Activated T-cell treated with anti-CD3 and anti-CD28 coated beads, Interleukin-2, amount 50 U/mL, for 1 hour (primary cell): Measurements from ENCODE around the gene LAIR2.
"Not testable (repeated sequence)": the region's sequence is repeated elsewhere in the genome, so short reads cannot be mapped to it uniquely, and the experiment has no call there.

ENCODE experiments used
- DNase-seq: peaks from one replicate; pipeline ENCODE4 v3.0.0-alpha.2; 2020

LAIR2 gene

DNA sequence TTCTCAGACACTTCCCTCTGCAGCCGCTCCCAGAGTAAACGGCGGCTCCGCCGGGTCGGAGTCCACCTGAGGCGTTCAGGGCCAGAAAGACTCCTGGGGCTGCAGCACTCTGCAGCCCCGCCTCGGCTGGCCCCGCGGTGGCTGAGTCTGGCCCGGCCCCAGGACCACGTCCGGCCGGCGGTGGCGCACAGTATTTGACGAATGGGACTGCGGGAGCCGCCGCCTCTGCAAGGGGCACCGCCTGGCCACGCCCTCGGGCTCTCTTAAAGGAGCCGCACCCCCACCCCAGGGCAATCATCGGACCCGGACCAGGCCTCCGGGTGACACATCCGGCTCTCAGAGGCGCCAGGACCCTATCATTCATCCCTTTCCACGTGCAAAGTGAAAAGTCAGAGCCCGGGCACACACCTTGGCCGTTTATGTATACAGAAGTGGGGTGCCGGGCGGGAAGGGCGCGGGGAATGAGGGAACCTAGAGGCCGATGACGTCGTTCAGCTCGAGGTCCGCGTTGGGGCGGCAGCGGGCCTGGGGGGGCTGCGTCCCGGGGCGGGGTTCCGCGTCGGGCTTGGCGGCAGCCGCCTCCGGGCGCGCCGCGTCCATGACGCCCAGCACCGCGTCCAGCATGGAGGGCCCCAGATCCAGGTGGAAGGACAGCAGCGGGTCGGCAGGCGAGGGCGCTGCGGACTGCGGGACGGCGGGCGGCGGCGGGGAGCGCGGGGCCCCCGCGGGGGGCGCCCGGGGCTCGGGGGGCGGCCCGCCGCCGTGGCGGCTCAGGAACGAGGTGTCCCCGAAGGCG, 37.8 kb upstream of the LAIR2 start:
- DNase-seq: peak; percentile 69

DNA sequence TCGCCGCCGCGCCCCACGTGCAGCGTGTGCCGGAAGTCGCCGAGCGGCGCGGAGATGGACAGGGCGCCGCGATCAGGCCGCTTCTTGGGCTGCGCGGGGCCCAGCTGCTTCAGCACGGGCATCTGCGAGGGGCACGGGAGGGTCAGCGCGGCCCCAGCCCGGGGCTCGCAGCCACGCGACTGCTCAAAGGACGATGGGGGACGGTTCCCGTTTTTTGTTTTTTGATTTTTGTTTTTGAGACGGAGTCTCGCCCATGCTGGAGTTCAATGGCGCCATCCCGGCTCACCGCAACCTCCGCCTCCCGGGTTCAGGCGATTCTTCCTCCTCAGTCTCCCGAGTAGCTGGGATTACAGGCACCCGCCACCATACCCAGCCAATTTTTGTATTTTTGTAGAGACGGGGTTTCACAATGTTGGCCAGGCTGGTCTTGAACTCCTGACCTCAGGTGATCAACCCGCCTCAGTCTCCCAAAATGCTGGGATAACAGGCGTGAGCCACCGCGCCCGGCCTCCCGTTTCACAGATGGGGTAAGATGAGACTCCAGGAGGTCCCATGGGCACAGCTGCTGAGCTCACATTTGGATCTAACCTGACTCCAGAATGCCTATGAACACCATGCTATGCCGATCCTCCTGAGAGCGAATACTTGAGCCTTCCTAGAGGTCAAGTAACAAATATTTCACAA, 37.1 kb upstream of the LAIR2 start:
- DNase-seq: no peak

DNA sequence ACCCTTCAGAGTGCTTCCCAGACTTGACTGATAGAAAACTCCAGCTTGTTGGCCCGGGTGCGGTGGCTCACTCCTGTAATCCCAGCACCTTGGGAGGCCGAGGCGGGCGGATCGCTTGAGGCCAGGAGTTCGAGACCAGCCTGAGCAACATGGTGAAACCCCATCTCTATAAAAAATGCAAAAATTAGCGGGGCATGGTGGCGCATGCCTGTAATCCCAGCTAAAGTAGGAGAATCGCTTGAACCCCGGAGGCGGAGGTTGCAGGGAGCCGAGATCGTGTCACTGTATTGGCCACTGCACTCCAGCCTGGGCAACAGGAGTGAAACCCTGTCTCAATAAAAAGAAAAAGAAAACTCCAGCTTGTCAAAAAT, 36.5 kb upstream of the LAIR2 start:
- not testable (repeated sequence) for DNase-seq

DNA sequence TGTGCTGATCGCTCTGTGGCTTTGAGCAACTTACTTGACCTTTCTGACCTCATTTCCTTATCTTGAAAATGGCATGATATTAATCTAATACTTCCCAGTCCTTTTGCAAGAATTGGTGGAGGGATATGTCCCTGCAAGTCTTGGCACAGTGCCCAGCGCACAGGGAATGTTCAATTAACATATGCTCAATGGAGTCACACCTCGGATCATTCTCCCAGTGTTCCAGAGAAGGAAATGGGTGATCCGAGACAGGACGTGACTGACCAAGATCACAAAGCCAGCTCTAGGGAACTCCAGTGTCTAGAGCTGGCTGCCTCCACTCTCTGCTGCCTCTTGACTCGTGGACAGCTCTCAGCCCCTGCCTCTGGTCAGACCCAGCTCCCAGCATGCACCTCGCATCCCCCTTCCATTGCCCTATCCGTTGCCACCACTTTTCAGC, 33.1 kb upstream of the LAIR2 start:
- no peak for DNase-seq

DNA sequence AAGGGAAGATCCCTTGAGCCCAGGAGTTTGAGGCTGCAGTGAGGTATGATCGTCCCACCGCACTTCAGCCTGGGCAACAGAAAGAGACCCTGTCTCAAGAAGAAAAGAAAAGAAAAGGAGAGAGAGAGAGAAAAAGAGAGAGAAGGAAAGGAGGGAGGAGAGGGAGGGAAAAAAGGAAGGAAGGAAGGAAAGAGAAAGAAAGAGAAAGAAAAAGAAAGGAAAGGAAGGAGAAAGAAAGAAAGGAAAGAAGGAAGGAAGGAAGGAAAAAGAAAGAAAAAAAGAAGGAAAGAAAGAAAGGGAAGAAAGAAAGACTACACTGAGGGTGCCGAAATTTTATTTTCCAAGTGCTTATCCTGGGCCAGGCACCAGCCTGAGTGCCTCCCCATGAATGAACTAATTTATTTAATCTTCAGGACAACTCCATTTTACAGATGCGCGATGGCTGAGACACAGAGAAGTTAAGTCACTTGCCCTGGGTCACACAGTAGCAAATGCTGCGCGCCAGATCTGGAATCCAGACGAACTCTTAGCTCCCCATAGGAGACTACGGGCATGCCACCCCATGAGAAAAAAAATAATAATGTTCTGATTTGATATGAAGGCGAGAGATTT, 32.2 kb upstream of the LAIR2 start:
- no peak for DNase-seq

DNA sequence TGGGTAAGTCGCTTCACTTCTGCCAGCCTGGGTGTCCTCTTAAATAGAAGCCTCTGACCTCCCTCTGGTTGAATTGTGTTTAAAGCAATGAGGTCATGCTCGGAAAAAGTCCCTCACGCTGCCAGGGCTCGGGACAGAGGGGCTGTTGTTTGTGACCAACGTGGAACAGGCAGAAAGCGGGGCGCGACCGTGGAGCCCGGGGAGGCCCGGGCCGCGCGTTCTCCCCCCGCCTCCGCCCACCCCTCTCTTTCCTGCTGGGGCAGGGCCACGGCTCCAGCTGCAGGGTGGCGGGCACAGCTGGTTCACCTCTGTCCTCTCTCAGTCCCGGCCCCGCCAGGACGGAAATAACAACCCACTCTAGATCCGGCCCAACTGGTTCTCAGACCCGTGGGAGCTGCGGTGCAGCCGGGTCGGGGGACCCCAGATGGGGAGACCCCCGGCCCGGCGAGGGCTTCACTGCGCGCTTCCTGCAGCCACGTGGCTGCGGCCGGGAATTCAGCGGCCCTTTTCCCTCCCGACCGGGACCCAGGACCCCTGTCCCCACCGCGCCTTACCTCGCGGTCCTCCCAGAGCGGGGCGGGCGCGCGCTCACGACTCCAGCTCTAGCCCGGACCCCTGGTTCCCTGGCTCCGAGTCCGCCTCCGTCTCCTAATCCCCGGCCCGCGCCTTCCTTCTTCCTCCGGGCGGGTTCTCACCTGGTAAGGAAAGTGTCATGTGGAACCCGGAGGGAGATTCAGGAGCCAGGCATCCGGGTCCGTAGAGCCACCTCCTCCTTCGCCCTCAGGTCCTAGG, 31.4 kb upstream of the LAIR2 start:
- DNase-seq: no peak

DNA sequence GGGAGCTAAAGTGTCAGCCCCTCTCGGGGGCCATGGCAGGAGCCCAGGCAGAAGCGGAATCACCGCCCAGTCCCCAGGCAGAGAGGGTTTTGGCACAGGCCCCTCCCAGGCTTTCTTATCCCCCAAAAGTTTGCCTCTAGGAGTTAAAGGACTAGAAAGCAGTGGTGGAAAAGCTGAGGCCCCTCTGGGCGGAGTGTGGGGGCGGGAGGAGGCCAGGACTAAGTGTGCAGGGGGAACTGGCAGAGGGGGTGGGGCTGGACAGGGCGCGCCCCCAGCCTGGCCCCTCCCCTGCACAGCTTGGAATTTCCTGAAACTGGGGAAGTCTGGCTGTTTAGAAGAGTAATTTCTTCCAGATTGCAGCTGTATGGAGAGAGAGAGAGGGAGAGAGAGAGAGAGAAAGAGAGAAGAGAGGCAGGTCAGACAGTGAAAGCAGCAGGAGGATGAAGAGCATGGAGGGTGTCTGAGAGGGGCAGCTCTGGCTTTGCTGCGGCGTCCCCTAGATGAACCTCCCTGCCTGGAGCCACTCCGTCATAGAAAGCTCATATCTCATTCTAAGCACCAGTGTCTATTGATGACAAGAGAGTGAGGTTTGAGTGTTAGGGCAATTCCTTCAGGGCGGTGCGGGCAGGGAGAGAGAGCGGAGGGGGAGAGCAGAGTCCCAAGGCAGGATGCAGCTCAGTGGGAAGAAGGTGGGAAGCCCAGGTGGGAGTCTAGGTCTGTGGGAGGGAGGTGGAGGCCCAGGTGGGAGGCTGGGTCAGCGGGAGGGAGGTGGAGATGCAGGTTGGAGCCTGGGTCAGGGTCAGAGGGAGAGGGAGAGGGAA, 29.4 kb upstream of the LAIR2 start, which contains the start of gene CDC42EP5:
Gene CDC42EP5 (minus strand): TSS at position 226 of the 821 bp plus-strand sequence. CDS start 7,749 bp downstream, outside the sequence.
- no peak for DNase-seq

DNA sequence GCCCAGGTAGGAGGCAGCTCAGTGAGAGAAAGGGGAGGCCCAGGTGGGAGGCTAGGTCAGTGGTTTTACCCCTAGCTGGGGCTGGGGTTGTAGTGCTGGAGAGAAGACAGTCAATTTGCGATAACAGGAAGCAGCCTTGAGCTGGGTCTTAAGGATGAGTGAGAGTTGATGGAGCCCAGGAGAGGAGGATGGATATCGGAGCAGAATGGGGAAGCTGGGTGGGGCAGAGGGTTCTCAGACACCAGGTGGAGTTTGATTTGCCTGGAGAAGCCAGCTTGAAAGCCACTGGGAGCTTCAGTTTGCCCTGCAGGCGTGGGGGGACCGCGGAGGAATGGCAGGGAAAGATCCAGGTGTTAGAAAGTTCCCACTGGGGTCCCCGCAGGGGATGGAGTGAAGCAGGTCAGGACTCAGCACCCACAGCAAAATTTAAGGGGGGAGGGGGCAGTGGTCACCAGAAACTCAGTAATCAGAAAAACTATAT, 28.7 kb upstream of the LAIR2 start:
- DNase-seq: no peak

DNA sequence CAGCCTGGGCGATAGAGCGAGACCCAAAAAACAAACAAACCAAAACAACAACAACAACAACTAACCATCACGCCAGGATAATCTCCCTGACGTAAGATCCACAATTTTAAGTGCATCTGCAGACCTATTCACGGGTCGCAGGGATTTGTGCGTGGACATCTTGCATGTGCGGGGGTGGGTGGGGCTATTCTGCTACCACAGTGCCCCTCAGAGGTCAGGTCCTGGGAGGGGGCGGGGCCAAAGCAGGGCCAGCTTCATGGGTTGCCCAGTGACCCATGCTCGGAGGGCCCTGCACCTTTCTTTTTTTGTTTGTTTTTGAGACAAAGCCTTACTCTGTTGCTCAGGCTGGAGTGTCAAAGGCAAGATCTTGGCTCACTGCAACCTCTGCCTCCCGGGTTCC, 26.9 kb upstream of the LAIR2 start:
- DNase-seq: no peak

DNA sequence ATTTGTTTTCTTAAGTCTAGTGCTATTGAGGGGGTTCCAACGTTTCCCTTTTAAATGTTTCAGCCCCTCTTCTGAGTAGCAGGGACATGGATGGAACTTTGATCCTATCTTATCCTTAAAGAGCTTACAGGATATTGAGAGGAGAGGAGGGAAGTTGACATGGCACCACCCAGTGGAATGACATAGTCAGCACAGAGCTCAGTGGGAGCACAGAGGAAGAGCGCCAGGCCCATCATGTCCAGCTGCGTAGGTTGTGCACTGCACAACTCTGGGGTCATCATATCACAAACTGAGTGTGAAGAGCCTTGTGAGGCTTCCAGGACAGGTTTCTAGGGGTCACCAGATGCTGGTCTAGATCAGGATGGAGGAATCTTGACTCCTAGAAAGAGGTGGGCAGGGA, 25.0 kb upstream of the LAIR2 start:
- DNase-seq: no peak

DNA sequence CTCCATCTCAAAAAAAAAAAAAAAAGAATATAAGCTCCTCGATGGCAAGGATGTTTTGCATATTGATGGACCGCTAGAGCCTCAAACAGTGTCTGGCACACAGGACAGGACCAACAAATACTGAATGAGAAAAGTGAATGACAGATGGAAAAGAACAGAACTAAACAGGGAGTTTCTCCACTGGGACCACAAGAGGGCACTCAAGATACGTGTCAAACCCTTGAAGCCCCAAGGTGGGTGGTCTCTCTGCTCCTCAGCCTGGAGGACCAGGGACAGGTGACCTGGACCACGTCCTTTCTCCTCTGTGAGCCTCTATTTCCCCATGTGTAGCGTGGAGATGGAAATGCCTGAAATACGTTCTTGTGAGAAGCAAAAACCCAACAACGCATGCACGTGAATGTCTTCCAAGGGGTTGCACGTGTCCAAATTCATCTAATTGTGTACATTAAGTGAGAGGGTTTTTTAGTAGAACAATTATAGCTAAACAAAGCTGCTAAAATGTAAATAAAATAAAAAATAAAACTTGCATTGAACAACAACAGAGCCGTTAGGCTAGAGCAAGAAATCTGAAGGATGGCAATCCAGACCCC, 23.9 kb upstream of the LAIR2 start:
- no peak for DNase-seq

DNA sequence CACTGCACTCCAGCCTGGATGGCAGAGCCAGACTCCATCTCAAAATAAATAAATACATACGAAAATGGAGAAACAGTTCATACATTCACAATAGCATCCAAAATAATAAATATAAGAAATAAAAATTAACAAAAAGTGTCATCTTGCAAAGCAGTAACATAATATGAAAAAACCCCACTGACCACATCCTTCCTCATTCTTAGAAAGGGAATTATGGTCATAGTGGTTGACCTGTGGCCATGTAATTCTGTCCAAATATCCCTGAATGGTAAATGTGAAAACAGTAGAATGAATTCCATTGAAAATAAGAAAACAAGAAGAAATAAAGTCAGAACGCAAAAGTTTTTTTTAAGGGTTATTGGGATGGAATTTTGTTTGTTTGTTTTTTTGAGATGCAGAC, 22.6 kb upstream of the LAIR2 start:
- no peak for DNase-seq

DNA sequence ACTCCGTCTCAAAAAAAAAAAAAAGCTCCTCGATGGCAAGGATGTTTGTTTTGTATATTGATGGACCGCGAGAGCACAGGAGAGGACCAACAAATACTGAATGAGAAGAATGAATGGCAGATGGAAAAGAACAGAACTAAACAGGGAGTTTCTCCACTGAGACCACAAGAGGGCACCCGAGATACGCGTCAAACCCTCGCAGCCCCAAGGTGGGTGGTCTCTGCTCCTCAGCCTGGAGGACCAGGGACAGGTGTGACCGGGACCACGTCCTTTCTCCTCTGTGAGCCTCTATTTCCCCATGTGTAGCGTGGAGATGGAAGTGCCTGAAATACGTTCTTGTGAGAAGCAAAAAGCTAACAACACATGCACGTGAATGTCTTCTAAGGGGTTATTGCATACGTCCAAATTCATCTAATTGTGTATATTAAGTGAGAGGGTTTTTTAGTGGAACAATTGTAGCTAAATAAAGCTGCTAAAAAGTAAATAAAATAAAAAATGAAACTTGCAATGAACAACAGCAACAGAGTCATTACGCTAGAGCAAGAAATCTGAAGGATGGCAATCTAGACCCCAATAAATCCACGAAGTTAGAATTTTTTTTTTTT, 21.2 kb upstream of the LAIR2 start:
- peak; percentile 40 for DNase-seq

DNA sequence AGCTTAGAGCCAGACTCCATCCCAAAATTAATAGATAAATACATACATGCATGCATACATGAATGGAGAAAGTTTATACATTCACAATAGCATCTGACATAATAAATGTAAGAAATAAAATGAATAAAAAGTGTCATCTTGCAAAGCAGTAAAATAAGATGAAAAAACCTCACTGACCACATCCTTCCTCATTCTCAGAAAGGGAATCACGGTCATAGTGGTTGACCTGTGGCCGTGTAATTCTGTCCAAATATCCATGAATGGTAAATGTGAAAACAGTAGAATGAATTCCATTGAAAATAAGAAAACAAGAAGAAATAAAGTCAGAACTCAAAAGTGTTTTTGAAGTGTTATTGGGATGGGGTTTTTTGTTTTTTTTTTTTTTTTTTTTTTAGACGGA, 19.7 kb upstream of the LAIR2 start:
- DNase-seq: no peak

DNA sequence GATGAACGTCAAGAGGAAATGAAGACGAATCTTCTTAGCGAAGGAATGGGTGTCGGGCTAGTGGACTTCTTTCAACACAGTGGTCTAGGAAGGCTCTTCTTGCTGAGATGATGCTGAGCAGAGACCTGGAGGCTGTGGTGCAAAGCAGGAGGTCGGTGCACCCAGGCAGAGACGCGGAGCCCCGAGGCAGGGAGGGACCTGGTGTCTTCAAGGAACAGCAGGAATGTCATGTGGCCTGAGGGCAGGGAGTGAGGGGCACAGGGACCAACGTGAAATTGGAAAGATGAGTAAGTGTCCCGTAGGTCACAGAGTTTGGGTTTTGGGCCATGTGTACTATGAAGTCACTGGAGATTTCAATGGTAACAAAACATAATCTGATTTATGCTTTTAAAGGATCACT, 18.2 kb upstream of the LAIR2 start:
- no peak for DNase-seq

DNA sequence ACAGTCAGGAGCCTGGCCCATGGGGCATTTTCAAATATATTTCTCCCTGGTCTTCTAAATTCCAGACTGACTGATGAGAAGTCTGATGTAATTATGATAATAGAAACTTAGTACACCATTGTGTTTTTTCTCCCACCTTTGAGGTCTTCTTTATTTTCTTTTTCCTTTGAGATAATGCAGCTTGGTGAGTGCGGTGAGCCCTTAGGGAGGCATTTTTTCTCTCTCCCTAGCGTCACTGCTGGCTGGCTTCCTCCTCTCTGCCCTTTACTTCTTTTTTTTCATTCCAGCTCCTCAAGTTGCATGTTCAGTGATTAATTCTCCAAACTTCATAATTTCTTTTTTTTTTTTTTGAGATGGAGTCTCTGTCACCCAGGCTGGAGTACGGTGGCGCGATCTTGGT, 16.8 kb upstream of the LAIR2 start:
- no peak for DNase-seq

DNA sequence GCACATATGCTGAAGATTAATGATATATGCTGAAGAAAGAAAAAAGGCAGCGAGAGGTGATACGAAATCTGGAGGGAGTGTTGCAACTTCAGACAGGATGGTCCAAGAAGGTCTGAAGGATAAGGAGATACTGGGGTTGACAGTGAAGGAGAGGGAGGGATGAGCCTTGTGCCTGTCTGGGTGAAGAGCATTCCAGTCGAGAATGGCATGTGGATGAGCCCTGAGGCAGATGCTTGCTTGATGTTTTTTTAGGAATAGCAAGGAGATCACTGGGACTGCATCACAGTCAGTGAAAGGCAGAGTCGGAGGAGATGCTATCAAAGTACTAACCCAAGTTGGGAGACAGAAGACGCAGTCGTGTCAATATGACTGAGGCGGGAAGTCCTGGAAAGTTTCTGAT, 13.3 kb upstream of the LAIR2 start:
- DNase-seq: no peak

DNA sequence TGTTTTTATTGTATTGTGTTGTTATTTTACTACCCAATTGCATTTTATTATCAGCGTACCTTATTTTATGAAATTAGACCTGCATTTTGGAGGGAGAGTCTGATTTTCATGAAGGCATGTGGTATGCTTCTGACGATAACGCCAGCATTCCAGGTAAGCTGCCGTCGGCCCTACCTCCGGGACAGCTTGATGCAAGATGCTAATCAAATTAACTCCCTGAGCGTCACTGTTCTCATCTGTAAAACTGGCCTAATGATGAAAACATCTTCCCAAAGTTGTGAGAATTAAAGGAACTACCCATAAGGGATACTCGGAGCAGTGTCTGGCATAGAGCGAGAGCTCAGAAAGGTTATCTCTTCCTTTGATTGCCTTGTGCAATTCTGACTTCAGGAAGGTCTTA, 12.9 kb upstream of the LAIR2 start:
- no peak for DNase-seq

DNA sequence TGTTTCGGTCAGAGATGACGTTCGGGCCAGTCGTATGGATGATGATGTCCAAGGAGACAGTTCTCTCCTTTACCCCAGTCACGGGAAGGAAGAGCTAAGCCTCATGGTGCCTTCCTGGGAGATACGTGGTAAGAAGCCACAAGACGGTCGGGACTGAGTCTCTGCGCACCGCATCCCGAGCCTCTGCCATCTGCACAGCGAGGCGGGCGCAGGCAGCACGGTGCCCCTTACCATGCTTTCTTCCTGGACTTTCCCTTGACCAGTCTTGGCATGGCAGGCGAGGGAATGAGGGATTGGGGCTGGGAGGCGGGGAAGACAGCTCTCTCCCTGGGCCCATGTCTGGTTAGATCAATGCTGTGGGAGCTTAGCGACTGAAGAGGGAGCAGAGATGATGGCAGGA, 10.1 kb upstream of the LAIR2 start:
- DNase-seq: no peak

DNA sequence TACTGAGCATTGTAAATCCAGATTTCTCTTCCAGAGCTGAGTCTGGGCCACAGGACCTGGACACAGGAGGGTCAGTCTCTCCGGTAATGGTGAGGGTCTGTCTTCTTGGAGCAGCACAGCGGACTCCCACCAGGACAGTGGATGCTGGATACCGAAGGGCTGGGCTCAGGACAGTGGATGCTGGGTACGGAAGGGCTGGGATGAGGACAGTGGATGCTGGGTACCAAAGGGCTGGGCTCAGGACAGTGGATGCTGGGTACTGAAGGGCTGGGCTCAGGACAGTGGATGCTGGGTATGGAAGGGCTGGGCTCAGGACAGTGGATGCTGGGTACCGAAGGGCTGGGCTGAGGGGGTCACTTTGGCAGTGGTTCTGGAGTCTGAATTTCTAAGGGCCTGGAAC, 9.6 kb upstream of the LAIR2 start:
- not testable (repeated sequence) for DNase-seq

DNA sequence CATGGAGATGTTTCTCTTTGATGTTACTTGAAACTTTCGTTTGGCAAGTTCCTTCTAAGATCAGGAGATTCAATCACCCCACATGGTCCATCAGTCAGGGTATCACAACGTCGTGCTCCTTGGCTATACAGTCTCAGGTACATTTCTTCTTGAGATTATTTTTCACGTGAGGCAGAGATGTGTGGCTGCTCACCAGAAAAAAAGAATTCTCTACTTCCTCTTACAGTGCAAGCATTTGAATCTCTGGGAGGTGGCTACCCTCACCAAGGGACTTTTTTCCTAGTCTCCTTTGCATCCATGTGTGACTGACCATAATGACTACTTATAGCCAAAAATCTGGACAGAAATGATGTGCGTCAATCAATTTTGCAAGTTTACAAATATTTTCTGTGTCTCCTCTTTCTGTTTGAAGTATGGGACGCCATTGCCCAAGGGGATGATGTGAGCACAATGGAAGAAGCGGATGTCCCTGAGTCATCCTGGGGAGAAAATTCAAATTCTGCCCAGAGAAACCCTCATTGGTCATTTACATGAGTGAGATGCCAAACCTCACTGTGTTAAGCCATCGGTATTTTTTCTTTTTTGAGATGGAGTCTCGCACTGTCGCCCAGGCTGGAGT, 8.6 kb upstream of the LAIR2 start:
- no peak for DNase-seq
